CD4-positive, alpha-beta T cell treated with Interleukin-6 for 4 hours (primary cell): Measurements from ENCODE around the gene SUGCT.
A peak's percentile ranks its signal among the peaks of the same experiment; 100 is the strongest.
"Not testable (repeated sequence)": the region's sequence is repeated elsewhere in the genome, so short reads cannot be mapped to it uniquely, and the experiment has no call there.

ENCODE experiments used
- DNase-seq: peaks from one replicate; pipeline ENCODE4 v3.0.0-alpha.2; 2020; ENCODE audit warnings: mixed read lengths

The SUGCT gene

GRCh38 chr7:40134428-40135316 is at the start of gene SUGCT, which contains the start of gene MPLKIP:
SUGCT (plus strand) TSS chr7:40135005.
MPLKIP (minus strand) TSS chr7:40134622; CDS start chr7:40134567, 55 bp downstream.
- DNase-seq: peak; percentile 86

- DNase-seq: no peak
Observed at GRCh38 chr7:40092182-40092581, 42.6 kb upstream of the SUGCT start.

- no peak for DNase-seq
Observed at GRCh38 chr7:40093631-40094350, 41.0 kb upstream of the SUGCT start.

GRCh38 chr7:40095230-40095629 is 39.6 kb upstream of the SUGCT start:
- no peak for DNase-seq

- no peak for DNase-seq
Observed at GRCh38 chr7:40095695-40096327, 39.0 kb upstream of the SUGCT start.

- DNase-seq: no peak
Observed at GRCh38 chr7:40097728-40098127, 37.1 kb upstream of the SUGCT start.

GRCh38 chr7:40098810-40099209 is 36.0 kb upstream of the SUGCT start:
- DNase-seq: no peak

GRCh38 chr7:40099837-40100236 is 35.0 kb upstream of the SUGCT start:
- DNase-seq: no peak

GRCh38 chr7:40101201-40101600 is 33.6 kb upstream of the SUGCT start:
- no peak for DNase-seq

GRCh38 chr7:40102897-40103296 is 31.9 kb upstream of the SUGCT start:
- no peak for DNase-seq

GRCh38 chr7:40105879-40106473 is 28.8 kb upstream of the SUGCT start:
- no peak for DNase-seq

GRCh38 chr7:40115936-40116335 is 18.9 kb upstream of the SUGCT start:
- no peak for DNase-seq

- not testable (repeated sequence) for DNase-seq
Observed at GRCh38 chr7:40117199-40117598, 17.6 kb upstream of the SUGCT start.

GRCh38 chr7:40118201-40118600 is 16.6 kb upstream of the SUGCT start:
- not testable (repeated sequence) for DNase-seq

GRCh38 chr7:40120020-40120419 is 14.8 kb upstream of the SUGCT start:
- DNase-seq: no peak

- DNase-seq: not testable (repeated sequence)
Observed at GRCh38 chr7:40122100-40122939, 12.5 kb upstream of the SUGCT start.

GRCh38 chr7:40122940-40123254 is 11.9 kb upstream of the SUGCT start:
- DNase-seq: no peak

GRCh38 chr7:40133561-40134427 is 1.0 kb upstream of the SUGCT start:
- no peak for DNase-seq

- no peak for DNase-seq
Observed at GRCh38 chr7:40135317-40135610, 459 bp downstream of the SUGCT start.

GRCh38 chr7:40137563-40137962 is 2.8 kb downstream of the SUGCT start:
- DNase-seq: no peak

- DNase-seq: no peak
Observed at GRCh38 chr7:40138973-40139372, 4.2 kb downstream of the SUGCT start.
